ENCODE results near the gene KCP. TPM values are rescaled to one million over a fixed set of nuclear protein-coding genes. Genes with fewer than 3 reads are reported as not detected.

Gene KCP
- total RNA-seq, 1 experiment from 2014 or later, result 0.68 TPM

- POLR2A ChIA-PET, result no interaction called here
- Mint-ChIP-seq H3K36me3 (ENCODE audit: insufficient read depth, unreplicated experiment) (no peaks in the 10 kb centered on the region), H3K9me3 (ENCODE audit: unreplicated experiment) (no peaks in the 10 kb centered on the region), H3K27ac (ENCODE audit: low read depth, unreplicated experiment) (peak overlapping the region; percentile 53), H3K4me3 (ENCODE audit: unreplicated experiment) (no peak overlapping the region), H3K27me3 (ENCODE audit: insufficient read depth, unreplicated experiment) (peaks cover 17% of the 10 kb centered on the region), H3K4me1 (ENCODE audit: insufficient read depth, unreplicated experiment) (no peaks in the 10 kb centered on the region)
- CTCF ChIA-PET, result interaction anchor here (0.6 to 1.2 kb wide), 2 partner anchors 14 to 54 kb away, joined by 3 to 5 read pairs; no protein-coding TSS in a partner anchor
- intact Hi-C loops (cut with micrococcal nuclease), result no loop called here
- no peak for TF ChIP-seq CTCF (IDR thresholded peaks at IDR 0.05; ENCODE audit: unreplicated experiment)
- no TSS peak for BruUV-seq (replicated peaks)
- peak; percentile 69 for DNase-seq (ENCODE audit: unreplicated experiment)
Observed at GRCh38 chr7:128827248-128827958, 83.1 kb downstream of the KCP start.

GRCh38 chr7:128826916-128827247 lies 83.6 kb downstream of the KCP start:
- Mint-ChIP-seq H3K27me3 (ENCODE audit: insufficient read depth, unreplicated experiment) (peaks cover 22% of the 10 kb centered on the region), H3K9me3 (ENCODE audit: unreplicated experiment) (no peaks in the 10 kb centered on the region), H3K27ac (ENCODE audit: low read depth, unreplicated experiment) (no peak overlapping the region), H3K4me3 (ENCODE audit: unreplicated experiment) (no peak overlapping the region), H3K4me1 (ENCODE audit: insufficient read depth, unreplicated experiment) (no peaks in the 10 kb centered on the region), H3K36me3 (ENCODE audit: insufficient read depth, unreplicated experiment) (no peaks in the 10 kb centered on the region)
- no peak for TF ChIP-seq CTCF (IDR thresholded peaks at IDR 0.05; ENCODE audit: unreplicated experiment)
- CTCF ChIA-PET, result interaction anchor here (1.2 kb wide), 1 partner anchor 13 kb away, joined by 5 read pairs; no protein-coding TSS in a partner anchor
- BruUV-seq (replicated peaks), result no TSS peak
- intact Hi-C loops (cut with micrococcal nuclease), result no loop called here
- POLR2A ChIA-PET, result interaction anchor here (0.6 kb wide), 1 partner anchor 8 kb away, joined by 3 read pairs; no protein-coding TSS in a partner anchor
- no peak for DNase-seq (ENCODE audit: unreplicated experiment)

Other genes with a start within 250 kb of the KCP start
- 2.3 and 5.9 TPM in 2 replicates for gene GARIN1A, start 238.4 kb downstream of the KCP start, total RNA-seq (2022)
- 147 and 184 TPM in 2 replicates for gene CALU, start 171.3 kb downstream of the KCP start, total RNA-seq (2022)
- gene OPN1SW, start 134.9 kb downstream of the KCP start, total RNA-seq (2022), result not detected in 2 replicates
- gene CCDC136, start 118.7 kb downstream of the KCP start, total RNA-seq (2022), result 3.5 and 6.5 TPM in 2 replicates
- gene FLNC, start 80.3 kb downstream of the KCP start, total RNA-seq (2022), result 0.28 and 0.44 TPM in 2 replicates
- 125 and 152 TPM in 2 replicates for gene ATP6V1F, start 47.9 kb downstream of the KCP start, total RNA-seq (2022)
- 7.5 and 10.1 TPM in 2 replicates for gene IRF5, start 27.2 kb upstream of the KCP start, total RNA-seq (2022)
- gene TNPO3, start 144.4 kb upstream of the KCP start, total RNA-seq (2022), result 42.3 and 44.2 TPM in 2 replicates
- 1.7 TPM in 2 replicates for gene TSPAN33, start 234.0 kb upstream of the KCP start, total RNA-seq (2022)